Fibroblast of the aortic adventitia (primary cell): Measurements from ENCODE around the gene CMTR2. TPM values are rescaled to one million over a fixed set of nuclear protein-coding genes. Genes with fewer than 3 reads are reported as not detected.
A peak's percentile ranks its signal among the peaks of the same experiment; 100 is the strongest.

Experiments used
- DNase-seq: peaks from one replicate; pipeline ENCODE4 v3.0.0-alpha.2; 2010; ENCODE audit warnings: low read depth
- H3K4me3 ChIP-seq: 2 replicates; pipeline ENCODE4 v1.5.1; 2011; ENCODE audit warnings: low read depth, mild to moderate bottlenecking, control low read depth, low read length, moderate library complexity
- total RNA-seq: library from RNA; depleted of rRNA; stranded (reverse); fragments of >200 nt; gene quantifications from 2 replicates; pipeline ENCODE4 v1.2.3, GENCODE V29; 2012; ENCODE audit warnings: low replicate concordance
- TF ChIP-seq, protein P1 (sequence below): IDR thresholded peaks from 2 replicates; pipeline ENCODE4 v1.5.1; 2011; ENCODE audit warnings: mild to moderate bottlenecking, low read length, control low read depth, inconsistent platforms; ENCODE audit not compliant: insufficient read depth

Gene CMTR2, protein sequence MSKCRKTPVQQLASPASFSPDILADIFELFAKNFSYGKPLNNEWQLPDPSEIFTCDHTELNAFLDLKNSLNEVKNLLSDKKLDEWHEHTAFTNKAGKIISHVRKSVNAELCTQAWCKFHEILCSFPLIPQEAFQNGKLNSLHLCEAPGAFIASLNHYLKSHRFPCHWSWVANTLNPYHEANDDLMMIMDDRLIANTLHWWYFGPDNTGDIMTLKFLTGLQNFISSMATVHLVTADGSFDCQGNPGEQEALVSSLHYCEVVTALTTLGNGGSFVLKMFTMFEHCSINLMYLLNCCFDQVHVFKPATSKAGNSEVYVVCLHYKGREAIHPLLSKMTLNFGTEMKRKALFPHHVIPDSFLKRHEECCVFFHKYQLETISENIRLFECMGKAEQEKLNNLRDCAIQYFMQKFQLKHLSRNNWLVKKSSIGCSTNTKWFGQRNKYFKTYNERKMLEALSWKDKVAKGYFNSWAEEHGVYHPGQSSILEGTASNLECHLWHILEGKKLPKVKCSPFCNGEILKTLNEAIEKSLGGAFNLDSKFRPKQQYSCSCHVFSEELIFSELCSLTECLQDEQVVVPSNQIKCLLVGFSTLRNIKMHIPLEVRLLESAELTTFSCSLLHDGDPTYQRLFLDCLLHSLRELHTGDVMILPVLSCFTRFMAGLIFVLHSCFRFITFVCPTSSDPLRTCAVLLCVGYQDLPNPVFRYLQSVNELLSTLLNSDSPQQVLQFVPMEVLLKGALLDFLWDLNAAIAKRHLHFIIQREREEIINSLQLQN
- total RNA-seq: 17.3 and 32.1 TPM in 2 replicates

DNA sequence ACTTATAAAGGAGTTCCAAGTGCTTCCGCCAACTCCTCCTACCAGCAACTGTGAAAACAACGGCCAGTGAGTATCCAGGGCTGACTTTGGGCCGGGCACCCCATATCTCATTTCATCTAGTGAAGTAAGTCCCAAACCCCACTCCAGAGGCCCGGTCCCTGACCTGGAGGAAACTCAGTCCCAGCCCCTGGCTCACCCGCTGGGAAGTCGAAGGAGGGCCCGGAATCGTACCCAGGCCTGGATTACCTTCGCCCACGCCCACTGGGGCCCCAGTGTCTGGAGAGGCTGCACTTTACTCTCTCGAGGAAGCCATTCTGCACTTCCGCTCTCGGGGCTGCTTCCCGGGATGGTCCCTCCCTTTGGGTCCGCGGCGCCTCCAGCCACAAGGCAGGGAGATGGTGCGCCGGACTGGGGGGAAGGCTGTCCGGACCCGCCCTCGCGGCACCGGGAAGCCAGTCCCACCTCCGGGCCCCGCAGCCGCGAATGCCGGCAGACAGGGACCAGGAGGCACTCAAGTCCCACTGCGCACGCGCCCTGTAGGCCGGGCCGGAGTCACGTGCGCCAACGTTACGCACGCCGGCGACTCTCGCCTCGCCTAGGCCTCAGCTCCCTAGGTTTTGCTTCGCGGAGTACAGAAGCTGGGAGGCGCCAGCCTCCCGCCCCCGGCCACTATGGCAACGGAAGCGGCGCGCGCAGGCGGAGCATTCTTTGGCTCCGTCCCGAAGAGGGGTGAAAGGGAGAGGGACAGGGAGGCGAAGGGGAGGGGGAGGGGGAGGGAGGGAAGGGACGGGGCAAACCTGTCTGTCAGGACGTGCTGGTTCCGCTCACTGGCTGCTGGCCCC lies at the start of gene CMTR2:
Gene CMTR2, minus strand, starts transcription at position 513 of the 842 bp plus-strand sequence. CDS start 3,482 bp downstream, outside the sequence.
- TF ChIP-seq, protein P1, sequence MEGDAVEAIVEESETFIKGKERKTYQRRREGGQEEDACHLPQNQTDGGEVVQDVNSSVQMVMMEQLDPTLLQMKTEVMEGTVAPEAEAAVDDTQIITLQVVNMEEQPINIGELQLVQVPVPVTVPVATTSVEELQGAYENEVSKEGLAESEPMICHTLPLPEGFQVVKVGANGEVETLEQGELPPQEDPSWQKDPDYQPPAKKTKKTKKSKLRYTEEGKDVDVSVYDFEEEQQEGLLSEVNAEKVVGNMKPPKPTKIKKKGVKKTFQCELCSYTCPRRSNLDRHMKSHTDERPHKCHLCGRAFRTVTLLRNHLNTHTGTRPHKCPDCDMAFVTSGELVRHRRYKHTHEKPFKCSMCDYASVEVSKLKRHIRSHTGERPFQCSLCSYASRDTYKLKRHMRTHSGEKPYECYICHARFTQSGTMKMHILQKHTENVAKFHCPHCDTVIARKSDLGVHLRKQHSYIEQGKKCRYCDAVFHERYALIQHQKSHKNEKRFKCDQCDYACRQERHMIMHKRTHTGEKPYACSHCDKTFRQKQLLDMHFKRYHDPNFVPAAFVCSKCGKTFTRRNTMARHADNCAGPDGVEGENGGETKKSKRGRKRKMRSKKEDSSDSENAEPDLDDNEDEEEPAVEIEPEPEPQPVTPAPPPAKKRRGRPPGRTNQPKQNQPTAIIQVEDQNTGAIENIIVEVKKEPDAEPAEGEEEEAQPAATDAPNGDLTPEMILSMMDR: no peak
- DNase-seq: peak; percentile 96
- peak within 1 kb of the TSS; percentile 80 for H3K4me3 ChIP-seq

DNA sequence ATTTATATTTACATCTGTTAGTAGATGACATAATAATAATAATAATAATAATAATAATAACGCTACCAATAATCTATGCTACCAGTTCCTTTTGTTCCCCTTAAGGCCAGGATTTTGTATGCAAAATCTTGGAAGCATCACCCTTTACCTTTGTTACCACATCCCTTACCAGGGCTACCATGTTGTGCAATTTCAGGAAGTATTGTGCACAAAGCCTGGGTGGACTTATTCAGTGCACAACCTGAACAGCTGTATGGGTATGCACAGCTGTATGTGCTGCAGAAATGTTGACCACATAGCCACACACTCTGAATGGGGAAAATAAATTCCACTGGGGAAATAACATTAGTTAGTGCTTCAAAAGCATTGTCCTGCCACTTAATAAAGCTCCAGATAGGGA lies 49.4 kb upstream of the CMTR2 start:
- TF ChIP-seq, protein P1: no peak
- DNase-seq: no peak
- H3K4me3 ChIP-seq: no peak overlapping the region

DNA sequence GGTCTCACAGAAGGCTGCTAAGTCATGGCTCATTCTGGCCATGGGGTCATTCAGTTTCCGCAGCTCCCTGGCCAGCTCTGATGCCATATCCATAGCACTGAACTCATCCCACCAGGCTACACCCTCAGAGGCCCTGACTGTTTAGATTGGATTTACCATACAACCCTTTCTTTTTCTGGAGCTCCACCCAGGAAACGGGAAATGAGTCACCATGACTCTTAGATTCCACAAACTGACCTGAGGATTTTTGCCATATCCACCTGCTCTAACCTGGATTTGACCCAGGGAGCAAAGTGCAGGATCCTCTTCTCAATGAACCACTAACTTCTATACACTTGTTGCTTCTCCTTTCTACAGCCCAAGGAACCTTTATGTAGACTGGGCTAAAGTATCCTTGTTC lies 49.0 kb upstream of the CMTR2 start:
- H3K4me3 ChIP-seq: no peak overlapping the region
- DNase-seq: no peak
- TF ChIP-seq, protein P1: no peak

DNA sequence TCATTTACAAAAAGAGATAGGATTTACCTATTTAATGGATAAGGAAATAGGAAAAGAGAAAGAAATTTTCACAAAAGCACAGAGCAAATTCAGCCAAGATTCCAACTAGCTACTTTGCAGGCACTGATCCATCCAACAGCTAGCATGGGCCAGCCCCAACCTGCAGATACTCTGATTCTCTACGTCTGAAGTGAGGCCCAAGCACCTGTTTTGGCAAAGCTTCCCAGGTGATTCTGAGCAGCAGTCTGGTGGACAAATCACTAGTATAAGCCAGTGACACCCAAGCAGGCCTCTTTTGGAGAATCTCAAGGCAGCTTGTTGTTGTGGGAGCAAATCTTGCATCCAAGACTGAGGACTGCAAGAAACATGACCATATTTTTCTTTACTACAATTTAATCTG lies 48.4 kb upstream of the CMTR2 start:
- H3K4me3 ChIP-seq: no peak overlapping the region
- DNase-seq: no peak
- TF ChIP-seq, protein P1: no peak

DNA sequence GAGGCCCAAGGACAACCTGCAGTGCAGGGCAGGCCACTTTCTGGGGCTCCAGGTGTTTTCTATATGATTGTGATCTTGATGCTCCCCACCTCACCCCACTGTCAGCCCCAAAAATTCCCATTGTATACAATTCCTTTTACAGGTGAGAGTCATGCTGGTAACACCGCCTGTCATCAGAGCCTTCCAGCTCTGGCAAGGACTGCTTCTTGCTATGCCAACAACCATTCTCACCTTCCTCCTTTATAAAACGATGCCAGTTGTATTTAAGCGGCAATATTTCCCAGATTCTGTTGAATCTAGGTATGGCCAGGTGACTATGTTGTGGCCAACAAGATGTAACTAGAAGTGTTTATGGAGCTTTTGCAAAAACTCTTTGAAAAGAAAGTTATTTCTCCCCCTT lies 38.9 kb upstream of the CMTR2 start:
- TF ChIP-seq, protein P1: no peak
- no peak overlapping the region for H3K4me3 ChIP-seq
- no peak for DNase-seq

DNA sequence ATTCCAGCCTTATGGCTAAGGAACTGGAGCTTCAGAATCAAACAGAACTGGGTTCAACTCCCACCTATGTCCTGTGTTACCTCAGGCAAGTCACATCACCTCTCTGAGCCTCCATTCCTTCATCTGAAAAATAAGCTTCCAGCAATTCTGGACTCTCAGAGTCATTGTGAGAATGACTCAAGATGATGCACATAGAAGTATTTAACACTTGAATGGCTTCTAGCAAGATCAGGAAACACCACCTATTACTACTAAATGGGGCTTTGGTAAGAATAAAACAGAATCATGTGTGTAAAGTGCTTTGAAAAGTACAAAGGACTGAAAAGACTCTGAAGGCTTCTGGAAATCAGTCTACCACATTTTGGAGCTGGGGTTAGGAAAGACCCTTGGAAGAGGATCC lies 38.5 kb upstream of the CMTR2 start:
- no peak overlapping the region for H3K4me3 ChIP-seq
- DNase-seq: no peak
- TF ChIP-seq, protein P1: no peak
